HepG2 (cell line): ENCODE data around the gene KCNMB2. TPM values are rescaled to one million over a fixed set of nuclear protein-coding genes. Genes with fewer than 3 reads are reported as not detected.

Experiments used
- ATAC-seq: fragments of 200-7000 bp; cut with Tn5 transposase; 3 replicates; pipeline ENCODE4 v1.9.1; 2020; ENCODE audit warnings: mild to moderate bottlenecking, moderate library complexity
- Bru-seq: library from RNA; stranded (reverse); fragments of 400-500 nt; gene quantifications from one replicate; lab custom pipeline; 2021; lab: Mats Ljungman, UMichigan
- BruChase-seq, 2 experiments: library from RNA; stranded (reverse); fragments of 400-500 nt; gene quantifications; one replicate each; lab custom pipeline; 2021; lab: Mats Ljungman, UMichigan
- BruUV-seq: library from RNA; stranded (reverse); fragments of 400-500 nt; replicated peaks from 2 replicates; lab custom pipeline; 2021; lab: Mats Ljungman, UMichigan
- CTCF ChIA-PET: fragments of 300-600 bp; formaldehyde crosslinking; extraction: SDS; loops from one replicate; lab custom pipeline; 2021; ENCODE audit warnings: low total read pairs, inconsistent platforms, low intra/inter-chr PET ratio; lab: Yijun Ruan, JAX
- POLR2A ChIA-PET: fragments of 350-600 bp; sonication (Branson Sonifier 250); formaldehyde crosslinking; loops from one replicate; lab custom pipeline; 2020; ENCODE audit warnings: antibody characterized with exemption, inconsistent platforms; lab: Yijun Ruan, JAX
- DNase-seq: peaks from one replicate; pipeline ENCODE4 v3.0.0-alpha.2; 2015; ENCODE audit warnings: low spot score
- FAIRE-seq: peaks from 3 replicates; lab custom pipeline; 2011; peaks lifted over from hg19 to GRCh38; lab: Jason Lieb, UNC
- H2AFZ ChIP-seq: one replicate; pipeline ENCODE4 v1.6.1; 2011; ENCODE audit warnings: low read length, inconsistent platforms
- H3K27ac ChIP-seq: fragments of 300-600 bp; 3 replicates; pipeline ENCODE4 v1.8.0; 2011; ENCODE audit warnings: mixed run types, mild to moderate bottlenecking, mixed read lengths, low read length, inconsistent platforms; ENCODE audit not compliant: insufficient read depth; ENCODE audit errors: extremely low read length
- H3K27me3 ChIP-seq, 2 experiments: fragments of 200-600 bp in 1 of 2; 2 replicates in 1 of 2; 3 replicates in 1 of 2; pipeline versions ENCODE4 v1.6.0 to v1.8.0; 2011; ENCODE audit warnings: low read length in 2 of 2, mild to moderate bottlenecking in 2 of 2, moderate library complexity in 2 of 2, inconsistent platforms in 1 of 2; ENCODE audit not compliant: insufficient read depth in 2 of 2, control insufficient read depth in 1 of 2
- H3K36me3 ChIP-seq, 2 experiments: fragments of 200-600 bp in 1 of 2; replicated peaks in 1 of 2; 2 replicates in 1 of 2; 3 replicates in 1 of 2; pipeline versions ENCODE4 v1.5.1 to v1.8.0; 2011; ENCODE audit warnings: low read length in 2 of 2, inconsistent platforms in 1 of 2; ENCODE audit not compliant: insufficient read depth in 2 of 2, control insufficient read depth in 1 of 2
- H3K4me1 ChIP-seq: 2 replicates; pipeline ENCODE4 v1.5.1; 2012; ENCODE audit warnings: low read length, inconsistent platforms; ENCODE audit not compliant: insufficient read depth
- H3K4me2 ChIP-seq: 2 replicates; pipeline ENCODE4 v1.6.0; 2011; ENCODE audit warnings: low read depth, low read length, inconsistent platforms
- H3K4me3 ChIP-seq, 3 experiments: fragments of 200-600 bp in 1 of 3; sonication (generic), shearing (Covaris generic) in 1 of 3; replicated peaks in 1 of 3; 2 replicates each; pipeline ENCODE4 v1.5.1; 2011 to 2016; ENCODE audit warnings: low read length in 3 of 3, inconsistent platforms in 2 of 3, low read depth in 2 of 3, mild to moderate bottlenecking in 2 of 3, control low read depth in 1 of 3, mixed read lengths in 1 of 3; ENCODE audit not compliant: insufficient read depth in 1 of 3
- H3K79me2 ChIP-seq: one replicate; pipeline ENCODE4 v1.6.1; 2011; ENCODE audit warnings: low read length, inconsistent platforms; ENCODE audit not compliant: insufficient read depth
- H3K9ac ChIP-seq: 2 replicates; pipeline ENCODE4 v1.6.0; 2011; ENCODE audit warnings: mild to moderate bottlenecking, low read depth, low read length, inconsistent platforms; ENCODE audit not compliant: insufficient read depth
- H3K9me3 ChIP-seq: 2 replicates; pipeline ENCODE4 v1.5.1; 2012; ENCODE audit warnings: mild to moderate bottlenecking, low read length
- H4K20me1 ChIP-seq: 2 replicates; pipeline ENCODE4 v1.6.0; 2011; ENCODE audit warnings: inconsistent platforms, mild to moderate bottlenecking, low read length, moderate library complexity; ENCODE audit not compliant: insufficient read depth
- ATRX ChIP-seq: sonication (generic); formaldehyde crosslinking; IDR thresholded peaks from 2 replicates; pipeline ENCODE4 v1.4.0; 2020; ENCODE audit warnings: missing genetic modification reagents, borderline replicate concordance
- KDM4B ChIP-seq: sonication (generic); formaldehyde crosslinking; IDR thresholded peaks from 2 replicates; pipeline ENCODE4 v1.4.0; 2020; ENCODE audit warnings: missing genetic modification reagents
- MTERF4 ChIP-seq: sonication (generic); formaldehyde crosslinking; IDR thresholded peaks from 2 replicates; pipeline ENCODE4 v1.8.0; 2023; ENCODE audit warnings: mild to moderate bottlenecking, missing genetic modification reagents
- RFX5 ChIP-seq: IDR thresholded peaks from 2 replicates; pipeline ENCODE4 v1.6.1; 2011; ENCODE audit warnings: low read depth, low read length, improper control_type of control experiment
- SAP130 ChIP-seq: IDR thresholded peaks from 2 replicates; pipeline ENCODE4 v1.6.1; 2016; ENCODE audit warnings: low read depth
- SRSF4 ChIP-seq: fragments of 200-400 bp; formaldehyde crosslinking; IDR thresholded peaks from one replicate; pipeline ENCODE4 v1.6.1; 2018; ENCODE audit warnings: mild to moderate bottlenecking, low read depth, low read length, moderate library complexity; ENCODE audit not compliant: poor library complexity, severe bottlenecking
- WGBS: methylation state at CpG from one replicate; pipeline ENCODE4 v1.1.6; 2017; ENCODE audit warnings: low lambda C conversion rate; 5-methylcytosine and 5-hydroxymethylcytosine counted together
- in situ Hi-C: cut with HindIII; loops from 2 replicates; pipeline ENCODE4 v1.10.0; 2017; ENCODE audit warnings: low pct_unique_long_range_greater_than_20kb; ENCODE audit not compliant: extremely low pct_ligation_motif_present
- intact Hi-C: fragments of 100-400 bp; cut with micrococcal nuclease; formaldehyde crosslinking; loops from one replicate; pipeline ENCODE4 v1.10.0; 2022; ENCODE audit not compliant: unreplicated experiment
- long read RNA-seq, 2 experiments: library from RNA in 1 of 2; library from polyadenylated mRNA in 1 of 2; stranded (forward) in 1 of 2; unstranded in 1 of 2; transcript quantifications; one replicate each; pipeline ENCODE4 v2.0.0, GENCODE V29; 2019 to 2022
- polyA minus RNA-seq, 3 experiments: library from RNA; depleted of rRNA, polyadenylated mRNA; stranded (reverse); fragments of >200 nt; gene quantifications; 2 replicates each; pipeline ENCODE4 v1.2.3, GENCODE V29; 2011; ENCODE audit warnings: low replicate concordance in 1 of 3
- polyA plus RNA-seq, 8 experiments: library from polyadenylated mRNA; depleted of rRNA in 3 of 8; stranded (reverse) in 7 of 8; unstranded in 1 of 8; fragments of >200 nt; fragmentation: Illumina TruSeq in 4 of 8; extraction: Trizol in 4 of 8; gene quantifications; 2 replicates each; pipeline versions ENCODE4 v1.2.1 to v1.2.3, GENCODE V29; 2011 to 2016; ENCODE audit warnings: low read depth in 4 of 8, missing spikeins in 1 of 8, mixed read lengths in 1 of 8; ENCODE audit not compliant: insufficient read depth in 1 of 8
- total RNA-seq, 5 experiments: library from RNA; depleted of rRNA; stranded (reverse); fragments of >200 nt; fragmentation: Illumina TruSeq; extraction: Trizol; gene quantifications; 2 replicates each; pipeline ENCODE4 v1.2.3, GENCODE V29; 2016; ENCODE audit warnings: low read depth in 1 of 5

KCNMB2 gene
- total RNA-seq (2016; rRNA removed; fragmentation: Illumina TruSeq; extraction: Trizol) = not detected in 2 replicates
- not detected in 2 replicates for total RNA-seq (2016; cell fraction: cytosol; rRNA removed; fragmentation: Illumina TruSeq; extraction: Trizol; ENCODE audit: low read depth)
- total RNA-seq (2016; cell fraction: insoluble cytoplasmic fraction; rRNA removed; fragmentation: Illumina TruSeq; extraction: Trizol) = not detected in 2 replicates
- not detected in 2 replicates for total RNA-seq (2016; cell fraction: membrane; rRNA removed; fragmentation: Illumina TruSeq; extraction: Trizol)
- total RNA-seq (2016; cell fraction: nucleus; rRNA removed; fragmentation: Illumina TruSeq; extraction: Trizol) = not detected in 2 replicates
- polyA plus RNA-seq (2011; rRNA removed) = not detected in 2 replicates
- polyA plus RNA-seq (2011; cell fraction: cytosol; rRNA removed) = not detected in 2 replicates
- not detected in 2 replicates for polyA plus RNA-seq (2011; cell fraction: nucleus; rRNA removed)
- polyA plus RNA-seq (2012) = not detected in 2 replicates
- polyA plus RNA-seq (2016; cell fraction: cytosol; fragmentation: Illumina TruSeq; extraction: Trizol; ENCODE audit: low read depth) = not detected in 2 replicates
- polyA plus RNA-seq (2016; cell fraction: insoluble cytoplasmic fraction; fragmentation: Illumina TruSeq; extraction: Trizol; ENCODE audit: low read depth) = not detected in 2 replicates
- not detected in 2 replicates for polyA plus RNA-seq (2016; cell fraction: membrane; fragmentation: Illumina TruSeq; extraction: Trizol; ENCODE audit: low read depth)
- polyA plus RNA-seq (2016; cell fraction: nucleus; fragmentation: Illumina TruSeq; extraction: Trizol; ENCODE audit: insufficient read depth, low read depth) = not detected in 2 replicates
- not detected in 2 replicates for polyA minus RNA-seq (2011; rRNA and poly(A)+ RNA removed; ENCODE audit: low replicate concordance)
- polyA minus RNA-seq (2011; cell fraction: cytosol; rRNA and poly(A)+ RNA removed) = not detected in 2 replicates
- polyA minus RNA-seq (2011; cell fraction: nucleus; rRNA and poly(A)+ RNA removed) = not detected in 2 replicates
- Bru-seq, nascent RNA = not detected
- BruChase-seq, experiment 1, labeled RNA remaining after a 6-hour chase = not detected
- BruChase-seq, experiment 2, labeled RNA remaining after a 2-hour chase = not detected
- long read RNA-seq, experiment 1 = 0 reads
- long read RNA-seq, experiment 2 = 0 reads

GRCh38 chr3:178536211-178537079 is at the start of gene KCNMB2:
TSS of gene KCNMB2 (plus strand) at chr3:178536436.
- Histone ChIP-seq H3K36me3 (no peaks in the 10 kb centered on the region), H3K9me3 (no peaks in the 10 kb centered on the region), H3K4me2 (no peak within 1 kb of the TSS), H3K27me3 (peaks cover 0 to 5% of the 10 kb centered on the region in 2 experiments; a peak in 1 of 5 replicates), H2AFZ (peak within 1 kb of the TSS; percentile 42), H3K9ac (no peak within 1 kb of the TSS), H3K4me1 (no peaks in the 10 kb centered on the region), H3K27ac (no peak within 1 kb of the TSS), H3K4me3 (no peak within 1 kb of the TSS), H4K20me1 (no peaks in the 10 kb centered on the region), H3K79me2 (no peaks in the 10 kb centered on the region)
- intact Hi-C loops (no loop called here), in situ Hi-C loops (no loop called here)
- no peak for ATAC-seq
- TF ChIP-seq SRSF4 = no peak
- no peak for TF ChIP-seq KDM4B (CRISPR knock-in tag)
- no peak for TF ChIP-seq SAP130 (CRISPR knock-in tag)
- no peak for TF ChIP-seq ATRX (CRISPR knock-in tag)
- TF ChIP-seq RFX5 = no peak
- TF ChIP-seq MTERF4 (CRISPR knock-in tag) = no peak
- POLR2A ChIA-PET = no interaction called here
- FAIRE-seq = no peak
- CTCF ChIA-PET = no interaction called here
- WGBS = 9% methylated on average over 19 of the region's 19 CpGs
- DNase-seq = no peak
- BruUV-seq = no TSS peak
